ENCODE data around the gene SLC22A6. TPM values are rescaled to one million over a fixed set of nuclear protein-coding genes. Genes with fewer than 3 reads are reported as not detected.

SLC22A6 gene
- total and polyA plus RNA-seq, 2 experiments from 2014 or later: not detected

- no peaks in the 10 kb centered on the region; the same call in 2 of the 3 replicates for H3K36me3 Mint-ChIP-seq (ENCODE audit: low read depth)
- H3K79me2 ChIP-seq (replicated peaks; ENCODE audit: insufficient read depth): no peaks in the 10 kb centered on the region
- no peaks in the 10 kb centered on the region for H3K36me3 ChIP-seq (ENCODE audit: insufficient read depth)
- ATAC-seq (no peak), DNase-seq (ENCODE audit: low spot score) (no peak)
- H3K27me3 ChIP-seq (ENCODE audit: insufficient read depth): no peaks in the 10 kb centered on the region
- no peak overlapping the region for H3K4me2 ChIP-seq
- no peak overlapping the region for H3K4me3 Mint-ChIP-seq
- no peaks in the 10 kb centered on the region for H4K20me1 ChIP-seq (replicated peaks; ENCODE audit: insufficient read depth)
- no peak overlapping the region for H3K27ac Mint-ChIP-seq
- TF ChIP-seq REST (IDR thresholded peaks at IDR 0.05; ENCODE audit: unreplicated experiment) (no peak), EZH2 (IDR thresholded peaks at IDR 0.05; ENCODE audit: low read depth, unreplicated experiment) (no peak), ZNF114 (CRISPR knock-in tag; IDR thresholded peaks at IDR 0.05) (no peak), CTCF (conservative IDR thresholded peaks at IDR 0.05; ENCODE audit: low read depth in 2 of 2) (no peak), NANOG (IDR thresholded peaks at IDR 0.05; ENCODE audit: borderline replicate concordance) (no peak)
- H3K4me3 ChIP-seq: no peak overlapping the region
- H3K27me3 Mint-ChIP-seq (ENCODE audit: insufficient read depth, low read depth, poor library complexity): peaks cover 2% of the 10 kb centered on the region
- no peak overlapping the region for H2AFZ ChIP-seq
- H3K4me1 ChIP-seq (ENCODE audit: insufficient read depth): no peaks in the 10 kb centered on the region
- no peak overlapping the region for H3K27ac ChIP-seq (ENCODE audit: low read depth)
- H3K9me2 ChIP-seq (ENCODE audit: insufficient read depth): 0 out of 2 replicates have a peak, but pooled peaks cover 3% of the 10 kb centered on the region
- no peaks in the 10 kb centered on the region for H3K4me1 Mint-ChIP-seq
- H3F3A ChIP-seq (replicated peaks; ENCODE audit: low read depth): no peaks in the 10 kb centered on the region
- H3K9me3 Mint-ChIP-seq: no peaks in the 10 kb centered on the region
These were observed 1.1 kb downstream of the SLC22A6 start for GRCh38 chr11:62983536-62984199.

- no peaks in the 10 kb centered on the region for H3F3A ChIP-seq (replicated peaks; ENCODE audit: low read depth)
These were observed 3.0 kb downstream of the SLC22A6 start for GRCh38 chr11:62981743-62982142.

More at GRCh38 chr11:62981743-62982142, 3.0 kb downstream of the SLC22A6 start:
- Histone ChIP-seq H3K27me3 (ENCODE audit: insufficient read depth) (no peaks in the 10 kb centered on the region), H3K36me3 (ENCODE audit: insufficient read depth) (no peaks in the 10 kb centered on the region), H3K9me2 (ENCODE audit: insufficient read depth) (0 out of 2 replicates have a peak, but pooled peaks cover 3% of the 10 kb centered on the region), H2AFZ (no peak overlapping the region), H3K27ac (ENCODE audit: low read depth) (no peak overlapping the region), H3K4me3 (no peak overlapping the region), H4K20me1 (replicated peaks; ENCODE audit: insufficient read depth) (no peaks in the 10 kb centered on the region), H3K4me2 (no peak overlapping the region), H3K79me2 (replicated peaks; ENCODE audit: insufficient read depth) (no peaks in the 10 kb centered on the region), H3K4me1 (ENCODE audit: insufficient read depth) (no peaks in the 10 kb centered on the region)
- ATAC-seq (peak; percentile 75), DNase-seq (ENCODE audit: low spot score) (peak; percentile 52)
- H3K4me3 Mint-ChIP-seq: no peak overlapping the region
- peak; percentile 46 to 75 for TF ChIP-seq CTCF (conservative IDR thresholded peaks at IDR 0.05; ENCODE audit: low read depth in 2 of 2)
- TF ChIP-seq JUNB (IDR thresholded peaks at IDR 0.05; ENCODE audit: unreplicated experiment): no peak
- no peaks in the 10 kb centered on the region for H3K36me3 Mint-ChIP-seq (ENCODE audit: low read depth)
- no peaks in the 10 kb centered on the region for H3K9me3 Mint-ChIP-seq
- no peaks in the 10 kb centered on the region for H3K27me3 Mint-ChIP-seq (ENCODE audit: insufficient read depth, low read depth, poor library complexity)
- no peak overlapping the region for H3K27ac Mint-ChIP-seq
- no peaks in the 10 kb centered on the region for H3K4me1 Mint-ChIP-seq

All from GM23338 (cell line).